Ishikawa (cell line): Measurements from ENCODE around the gene PRKD2.
A peak's percentile ranks its signal among the peaks of the same experiment; 100 is the strongest.

ENCODE experiments used
- CEBPB ChIP-seq: IDR thresholded peaks from 2 replicates; pipeline ENCODE4 v1.6.1; 2012
- CREB1 ChIP-seq: IDR thresholded peaks from 2 replicates; pipeline ENCODE4 v1.6.1; 2012; ENCODE audit warnings: low read depth
- EGR1 ChIP-seq: IDR thresholded peaks from 2 replicates; pipeline ENCODE4 v1.6.1; 2012
- EP300 ChIP-seq: IDR thresholded peaks from 2 replicates; pipeline ENCODE4 v1.6.1; 2012; ENCODE audit warnings: borderline replicate concordance
- FOXM1 ChIP-seq: IDR thresholded peaks from 2 replicates; pipeline ENCODE4 v1.6.1; 2012; ENCODE audit warnings: low read depth, borderline replicate concordance
- NFIC ChIP-seq: IDR thresholded peaks from 2 replicates; pipeline ENCODE4 v1.6.1; 2012
- RAD21 ChIP-seq: IDR thresholded peaks from 2 replicates; pipeline ENCODE4 v1.6.1; 2012; ENCODE audit warnings: low read depth
- REST ChIP-seq: IDR thresholded peaks from 2 replicates; pipeline ENCODE4 v1.6.1; 2012; ENCODE audit warnings: low read depth, mild to moderate bottlenecking
- TAF1 ChIP-seq: IDR thresholded peaks from 2 replicates; pipeline ENCODE4 v1.6.1; 2012; ENCODE audit warnings: low read depth, mild to moderate bottlenecking
- TCF12 ChIP-seq: IDR thresholded peaks from 2 replicates; pipeline ENCODE4 v1.6.1; 2012; ENCODE audit warnings: low read depth
- TEAD4 ChIP-seq: IDR thresholded peaks from 2 replicates; pipeline ENCODE4 v1.6.1; 2012
- USF1 ChIP-seq: IDR thresholded peaks from 2 replicates; pipeline ENCODE4 v1.6.1; 2012
- YY1 ChIP-seq: IDR thresholded peaks from 2 replicates; pipeline ENCODE4 v1.6.1; 2012; ENCODE audit warnings: low read depth
- ZBTB7A ChIP-seq: IDR thresholded peaks from 2 replicates; pipeline ENCODE4 v1.6.1; 2012; ENCODE audit warnings: low read depth
- TF ChIP-seq, protein P1 (sequence below): IDR thresholded peaks from 2 replicates; pipeline ENCODE4 v1.6.1; 2012

The PRKD2 gene

GRCh38 chr19:46755853-46756543, 39.1 kb upstream of the PRKD2 start:
- TF ChIP-seq TAF1 (no peak), YY1 (no peak), CREB1 (no peak), EP300 (no peak), USF1 (no peak), REST (no peak), TEAD4 (no peak), CEBPB (no peak), FOXM1 (no peak), ZBTB7A (no peak), NFIC (no peak), EGR1 (no peak), TCF12 (no peak), RAD21 (no peak)
- TF ChIP-seq, protein P1, sequence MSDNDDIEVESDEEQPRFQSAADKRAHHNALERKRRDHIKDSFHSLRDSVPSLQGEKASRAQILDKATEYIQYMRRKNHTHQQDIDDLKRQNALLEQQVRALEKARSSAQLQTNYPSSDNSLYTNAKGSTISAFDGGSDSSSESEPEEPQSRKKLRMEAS: no peak

- TF ChIP-seq FOXM1 (no peak), NFIC (no peak), TEAD4 (no peak), REST (no peak), EP300 (no peak), CREB1 (no peak), CEBPB (no peak), TCF12 (no peak), ZBTB7A (no peak), USF1 (no peak), EGR1 (no peak), RAD21 (no peak)
- TF ChIP-seq, protein P1: no peak
Measured at GRCh38 chr19:46755077-46755852, 38.4 kb upstream of the PRKD2 start.

DNA sequence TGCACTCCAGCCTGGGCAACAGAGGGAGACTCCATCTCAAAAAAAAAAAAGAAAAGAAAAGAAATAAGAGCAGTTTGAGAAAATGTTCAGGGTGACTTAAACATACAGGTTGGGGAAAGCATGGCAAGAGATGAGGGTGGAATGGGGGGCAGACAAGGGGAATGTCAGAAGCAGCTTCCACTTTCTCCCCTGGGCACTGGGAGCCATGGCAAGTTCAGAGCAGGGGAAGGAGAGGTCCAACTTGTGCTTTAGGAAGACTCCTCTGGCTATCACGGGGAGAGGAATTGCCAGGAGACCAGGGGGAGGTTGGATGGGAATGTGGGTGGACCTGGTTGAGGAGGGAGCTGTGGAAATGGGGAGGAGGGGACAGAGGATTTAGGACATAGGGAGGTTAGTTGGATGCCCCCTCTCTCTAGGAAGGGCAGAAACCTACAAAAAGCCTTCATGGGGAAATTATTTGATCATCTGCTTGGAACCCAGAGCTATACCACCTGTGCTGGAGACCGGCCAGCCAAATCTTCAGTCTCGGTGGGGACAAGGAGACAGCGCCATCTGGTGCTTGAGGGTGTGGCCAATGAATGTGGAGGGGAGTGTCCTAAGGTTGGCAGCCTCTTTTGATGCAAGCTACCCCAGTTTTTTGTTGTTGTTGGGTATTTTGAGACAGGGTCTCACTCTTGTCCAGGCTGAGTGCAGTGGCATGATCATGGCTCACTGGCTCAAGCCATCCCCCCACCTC, 36.7 kb upstream of the PRKD2 start:
- TF ChIP-seq TAF1 (no peak), EP300 (no peak), ZBTB7A (no peak), NFIC (peak; percentile 26; the same call in 1 of the 2 replicates), RAD21 (peak; percentile 55), TEAD4 (no peak)
- TF ChIP-seq, protein P1: no peak

GRCh38 chr19:46748325-46749109, 31.6 kb upstream of the PRKD2 start:
- TF ChIP-seq USF1 (no peak), FOXM1 (no peak), RAD21 (0 out of 2 replicates have a peak, but pooled peaks have one; percentile 19), TAF1 (no peak), CEBPB (no peak)
